GM12892 (cell line): ENCODE measurements around the gene MKKS.

Source experiments
- POLR2A ChIP-seq: IDR thresholded peaks from 2 replicates; pipeline ENCODE4 v1.6.1; 2011; ENCODE audit warnings: low read depth, low read length, control low read depth
- POLR2AphosphoS5 ChIP-seq: IDR thresholded peaks from 2 replicates; pipeline ENCODE4 v1.6.1; 2011; ENCODE audit warnings: low read depth, low read length, control low read depth

DNA sequence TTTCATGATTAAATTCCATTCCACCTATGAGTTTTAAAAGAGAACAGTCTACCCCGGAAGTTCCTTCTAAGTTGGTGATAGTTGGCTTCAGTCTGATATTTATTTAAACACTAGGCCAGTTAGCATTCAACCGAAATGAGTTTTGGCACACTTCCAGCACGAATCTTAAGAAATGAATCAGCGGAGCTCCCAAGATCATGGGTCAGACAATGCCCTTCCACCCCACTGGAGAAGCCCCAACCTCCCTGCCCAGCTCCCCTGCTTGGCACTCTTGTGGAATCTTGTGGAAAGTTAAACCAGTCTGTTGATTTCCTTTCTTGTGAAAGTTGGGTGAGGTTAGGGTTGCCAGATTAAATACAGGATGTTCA is 64.3 kb downstream of the MKKS start:
- no peak for TF ChIP-seq POLR2A
- TF ChIP-seq POLR2AphosphoS5 = no peak
